ENCODE data around the gene AURKAIP1. TPM values are rescaled to one million over a fixed set of nuclear protein-coding genes. Genes with fewer than 3 reads are reported as not detected.
A peak's percentile ranks its signal among the peaks of the same experiment; 100 is the strongest.

The AURKAIP1 gene
- total RNA-seq, 1 donor = 74.6 TPM

GRCh38 chr1:1344655-1345361 lies 30.2 kb downstream of the AURKAIP1 start:
- H3K27ac ChIP-seq (ENCODE audit: low read depth, low read length) = peak overlapping the region; percentile 56
- DNase-seq (ENCODE audit: insufficient read length, low spot score, missing footprints) = peak; percentile 99

GRCh38 chr1:1343811-1344421 lies 31.1 kb downstream of the AURKAIP1 start:
- H3K79me2 ChIP-seq (ENCODE audit: insufficient read depth, low read length) = peaks cover 87% of the 10 kb centered on the region
- no peak for DNase-seq (ENCODE audit: insufficient read length, low spot score, missing footprints)
- peaks cover 35% of the 10 kb centered on the region for H3K4me1 ChIP-seq (ENCODE audit: insufficient read depth, low read length)
- H3K36me3 ChIP-seq (ENCODE audit: insufficient read depth, low read length) = peaks cover 21% of the 10 kb centered on the region
- peak overlapping the region; percentile 56 for H3K27ac ChIP-seq (ENCODE audit: low read depth, low read length)
- H3K4me2 ChIP-seq (ENCODE audit: insufficient read depth, low read length) = no peak overlapping the region
- H3K27me3 ChIP-seq (ENCODE audit: insufficient read depth, low read length) = no peaks in the 10 kb centered on the region
- H2AFZ ChIP-seq (ENCODE audit: low read length) = no peak overlapping the region
- H4K20me1 ChIP-seq (ENCODE audit: insufficient read depth, low read length) = peaks cover 69% of the 10 kb centered on the region
- no peak for TF ChIP-seq CTCF (IDR thresholded peaks at IDR 0.05; ENCODE audit: extremely low read depth, low read depth, low read length)
- H3K4me3 ChIP-seq (ENCODE audit: insufficient read depth, low read length) = no peak overlapping the region
- no peaks in the 10 kb centered on the region for H3K9me3 ChIP-seq (ENCODE audit: low read depth, low read length)

More at GRCh38 chr1:1344655-1345361, 30.2 kb downstream of the AURKAIP1 start:
- H3K4me2 ChIP-seq (ENCODE audit: insufficient read depth, low read length) = peak overlapping the region; percentile 92
- peaks cover 35% of the 10 kb centered on the region for H3K4me1 ChIP-seq (ENCODE audit: insufficient read depth, low read length)
- no peak overlapping the region for H2AFZ ChIP-seq (ENCODE audit: low read length)
- peaks cover 69% of the 10 kb centered on the region for H4K20me1 ChIP-seq (ENCODE audit: insufficient read depth, low read length)
- H3K27me3 ChIP-seq (ENCODE audit: insufficient read depth, low read length) = no peaks in the 10 kb centered on the region
- H3K4me3 ChIP-seq (ENCODE audit: insufficient read depth, low read length) = peak overlapping the region; percentile 29
- peaks cover 21% of the 10 kb centered on the region for H3K36me3 ChIP-seq (ENCODE audit: insufficient read depth, low read length)
- H3K9me3 ChIP-seq (ENCODE audit: low read depth, low read length) = no peaks in the 10 kb centered on the region
- peaks cover 87% of the 10 kb centered on the region for H3K79me2 ChIP-seq (ENCODE audit: insufficient read depth, low read length)
- peak; percentile 51 for TF ChIP-seq CTCF (IDR thresholded peaks at IDR 0.05; ENCODE audit: extremely low read depth, low read depth, low read length)

- DNase-seq (ENCODE audit: insufficient read length, low spot score, missing footprints) = no peak
- no peak overlapping the region for H3K4me3 ChIP-seq (ENCODE audit: insufficient read depth, low read length)
- H3K36me3 ChIP-seq (ENCODE audit: insufficient read depth, low read length) = peaks cover 28% of the 10 kb centered on the region
- H3K27ac ChIP-seq (ENCODE audit: low read depth, low read length) = no peak overlapping the region
- H3K79me2 ChIP-seq (ENCODE audit: insufficient read depth, low read length) = peaks cover 74% of the 10 kb centered on the region
- no peak for TF ChIP-seq CTCF (IDR thresholded peaks at IDR 0.05; ENCODE audit: extremely low read depth, low read depth, low read length)
- peaks cover 67% of the 10 kb centered on the region for H4K20me1 ChIP-seq (ENCODE audit: insufficient read depth, low read length)
- no peaks in the 10 kb centered on the region for H3K9me3 ChIP-seq (ENCODE audit: low read depth, low read length)
- H3K4me2 ChIP-seq (ENCODE audit: insufficient read depth, low read length) = no peak overlapping the region
- no peak overlapping the region for H2AFZ ChIP-seq (ENCODE audit: low read length)
- peaks cover 31% of the 10 kb centered on the region for H3K4me1 ChIP-seq (ENCODE audit: insufficient read depth, low read length)
- H3K27me3 ChIP-seq (ENCODE audit: insufficient read depth, low read length) = no peaks in the 10 kb centered on the region
These were observed 32.4 kb downstream of the AURKAIP1 start for GRCh38 chr1:1342584-1343115.

- TF ChIP-seq CTCF (IDR thresholded peaks at IDR 0.05; ENCODE audit: extremely low read depth, low read depth, low read length) = no peak
- Histone ChIP-seq H3K36me3 (ENCODE audit: insufficient read depth, low read length) (peaks cover 32% of the 10 kb centered on the region), H3K4me1 (ENCODE audit: insufficient read depth, low read length) (peaks cover 26% of the 10 kb centered on the region), H3K4me2 (ENCODE audit: insufficient read depth, low read length) (no peak overlapping the region), H3K4me3 (ENCODE audit: insufficient read depth, low read length) (no peak overlapping the region), H3K9me3 (ENCODE audit: low read depth, low read length) (no peaks in the 10 kb centered on the region), H4K20me1 (ENCODE audit: insufficient read depth, low read length) (peaks cover 66% of the 10 kb centered on the region), H2AFZ (ENCODE audit: low read length) (no peak overlapping the region), H3K27me3 (ENCODE audit: insufficient read depth, low read length) (no peaks in the 10 kb centered on the region), H3K79me2 (ENCODE audit: insufficient read depth, low read length) (peaks cover 69% of the 10 kb centered on the region), H3K27ac (ENCODE audit: low read depth, low read length) (no peak overlapping the region)
- no peak for DNase-seq (ENCODE audit: insufficient read length, low spot score, missing footprints)
These were observed 32.9 kb downstream of the AURKAIP1 start for GRCh38 chr1:1342061-1342562.
